Transverse colon (tissue), 4 donors: ENCODE data around the gene LCNL1. TPM values are rescaled to one million over a fixed set of nuclear protein-coding genes. Genes with fewer than 3 reads are reported as not detected.

ENCODE experiments used
- DNase-seq: peaks from one replicate; pipeline ENCODE4 v3.0.0-alpha.2; 2019
- H3K27ac ChIP-seq, 4 donors: fragments of 200-600 bp; sonication (generic); 2 replicates each; pipeline ENCODE4 v1.5.1; 2016 to 2018; ENCODE audit warnings: inconsistent platforms in 4 of 4
- H3K27me3 ChIP-seq: fragments of 200-600 bp; sonication (generic); 2 replicates; pipeline ENCODE4 v1.5.1; 2017; ENCODE audit warnings: inconsistent platforms
- H3K36me3 ChIP-seq, 4 donors: fragments of 200-600 bp; sonication (generic); 2 replicates each; pipeline ENCODE4 v1.5.1; 2017 to 2019; ENCODE audit warnings: inconsistent platforms in 4 of 4
- H3K4me1 ChIP-seq, 4 donors: fragments of 200-600 bp; sonication (generic); 2 replicates each; pipeline ENCODE4 v1.5.1; 2017 to 2020; ENCODE audit warnings: inconsistent platforms in 4 of 4
- H3K4me3 ChIP-seq, 4 donors: fragments of 200-600 bp; sonication (generic); 1 replicate in 1 of 4; 2 replicates in 3 of 4; pipeline versions ENCODE4 v1.5.1 to v1.6.1; 2017 to 2019; ENCODE audit warnings: inconsistent platforms in 4 of 4
- H3K9me3 ChIP-seq, 2 donors: fragments of 200-600 bp; sonication (generic); 2 replicates each; pipeline ENCODE4 v1.5.1; 2017 to 2019; ENCODE audit warnings: inconsistent platforms in 2 of 2
- CTCF ChIP-seq, 5 experiments: fragments of 200-600 bp in 3 of 5; fragments of 450-650 bp in 2 of 5; sonication (generic) in 3 of 5; IDR thresholded peaks; 1 replicate in 2 of 5; 2 replicates in 3 of 5; pipeline ENCODE4 v1.5.1; 2016 to 2017; ENCODE audit warnings: antibody characterized with exemption in 5 of 5, inconsistent platforms in 3 of 5, mild to moderate bottlenecking in 2 of 5, moderate library complexity in 1 of 5
- EP300 ChIP-seq: sonication (generic); formaldehyde crosslinking; IDR thresholded peaks from one replicate; pipeline ENCODE4 v1.6.1; 2017; ENCODE audit warnings: antibody characterized with exemption, low read depth
- POLR2A ChIP-seq: fragments of 450-650 bp; IDR thresholded peaks from one replicate; pipeline ENCODE4 v1.6.1; 2016; ENCODE audit warnings: antibody characterized with exemption, mild to moderate bottlenecking, moderate library complexity
- POLR2AphosphoS5 ChIP-seq, 3 donors: sonication (generic); formaldehyde crosslinking; IDR thresholded peaks; one replicate each; pipeline ENCODE4 v1.6.1; 2016; ENCODE audit warnings: antibody characterized with exemption in 3 of 3
- WGBS, 2 donors: methylation state at CpG; one replicate each; pipeline ENCODE4 v1.1.5; 2018; ENCODE audit warnings: low coverage in 1 of 2; 5-methylcytosine and 5-hydroxymethylcytosine counted together
- in situ Hi-C, 4 donors: fragments of 200-750 bp; cut with MboI; loops; one replicate each; pipeline versions ENCODE4 v1.15.0 to v1.15.1; 2017; ENCODE audit warnings: low sequenced_read_pairs in 3 of 4, low pct_ligation_motif_present in 1 of 4, low pct_unique_long_range_greater_than_20kb in 1 of 4
- intact Hi-C: fragments of 100-400 bp; cut with DNase I; formaldehyde crosslinking; loops from one replicate; pipeline ENCODE4 v1.15.1; 2023; ENCODE audit warnings: low total_unique reads
- total RNA-seq, 4 donors: library from RNA; depleted of rRNA; stranded (reverse); fragments of >200 nt; gene quantifications; one replicate each; pipeline ENCODE4 v1.1.0, GENCODE V29; 2016

Gene LCNL1
- total RNA-seq, 4 donors from 2014 or later = 0.27 to 0.75 TPM; not detected in 2

GRCh38 chr9:136984464-136985026 is 1.8 kb downstream of the LCNL1 start:
- intact Hi-C loops = no loop called here
- no peak for DNase-seq
- Histone ChIP-seq H3K36me3 (no peaks in the 10 kb centered on the region), H3K27me3 (peaks cover 45% of the 10 kb centered on the region), H3K4me3 (no peak overlapping the region), H3K4me1 (peaks cover 0 to 5% (median 0%) of the 10 kb centered on the region in 4 donors), H3K9me3 (no peaks in the 10 kb centered on the region), H3K27ac (no peak overlapping the region)
- in situ Hi-C loops = no loop called here
- whole genome bisulfite sequencing, 2 donors = 66% methylated on average over 26 of the region's 29 CpGs; no CpG with 5 or more reads in 1 of the 2 donors
- no peak for TF ChIP-seq CTCF (IDR thresholded peaks at IDR 0.05)
- TF ChIP-seq POLR2A = no peak
- TF ChIP-seq EP300 = no peak
- TF ChIP-seq POLR2AphosphoS5 (IDR thresholded peaks at IDR 0.05) = no peak

GRCh38 chr9:136985027-136985602 is 2.3 kb downstream of the LCNL1 start:
- in situ Hi-C loops = no loop called here
- Histone ChIP-seq H3K4me3 (no peak overlapping the region), H3K36me3 (no peaks in the 10 kb centered on the region), H3K4me1 (peaks cover 0 to 5% (median 0%) of the 10 kb centered on the region in 4 donors), H3K9me3 (no peaks in the 10 kb centered on the region), H3K27me3 (peaks cover 45% of the 10 kb centered on the region), H3K27ac (no peak overlapping the region)
- TF ChIP-seq POLR2A (no peak), CTCF (IDR thresholded peaks at IDR 0.05) (no peak), EP300 (no peak), POLR2AphosphoS5 (IDR thresholded peaks at IDR 0.05) (no peak)
- WGBS, 2 donors = 20% methylated on average over 12 of the region's 48 CpGs; no CpG with 5 or more reads in 1 of the 2 donors
- no peak for DNase-seq
- intact Hi-C loops = no loop called here

- Histone ChIP-seq H3K4me1 (peaks cover 0 to 5% (median 0%) of the 10 kb centered on the region in 4 donors), H3K27me3 (peaks cover 45% of the 10 kb centered on the region), H3K9me3 (no peaks in the 10 kb centered on the region), H3K4me3 (no peak overlapping the region), H3K27ac (no peak overlapping the region), H3K36me3 (no peaks in the 10 kb centered on the region)
- no peak for DNase-seq
- TF ChIP-seq POLR2A (no peak), CTCF (IDR thresholded peaks at IDR 0.05) (no peak), POLR2AphosphoS5 (IDR thresholded peaks at IDR 0.05) (no peak), EP300 (no peak)
- WGBS, 2 donors = 43% methylated on average over 12 of the region's 33 CpGs; no CpG with 5 or more reads in 1 of the 2 donors
- in situ Hi-C loops = no loop called here
- intact Hi-C loops = no loop called here
Measured at GRCh38 chr9:136985853-136986252, 3.1 kb downstream of the LCNL1 start.

- DNase-seq = no peak
- no peak for TF ChIP-seq EP300
- TF ChIP-seq CTCF (IDR thresholded peaks at IDR 0.05) = no peak
- TF ChIP-seq POLR2AphosphoS5 (IDR thresholded peaks at IDR 0.05) = no peak
- no peak for TF ChIP-seq POLR2A
- 87% methylated on average over 4 of the region's 4 CpGs; no CpG with 5 or more reads in 1 of the 2 donors for WGBS, 2 donors
- in situ Hi-C loops (no loop called here), intact Hi-C loops (no loop called here)
- H3K27ac ChIP-seq = no peak overlapping the region
- H3K27me3 ChIP-seq = peaks cover 36% of the 10 kb centered on the region
- H3K9me3 ChIP-seq = no peaks in the 10 kb centered on the region
- no peaks in the 10 kb centered on the region for H3K36me3 ChIP-seq
- H3K4me3 ChIP-seq = no peak overlapping the region
- peaks cover 6 to 25% (median 14%) of the 10 kb centered on the region in 4 donors for H3K4me1 ChIP-seq
Measured at GRCh38 chr9:136988872-136989271, 6.1 kb downstream of the LCNL1 start.
